NCI-H345 (cell line): ENCODE results near the gene SHLD2.
"Not testable (repeated sequence)": the region's sequence is repeated elsewhere in the genome, so short reads cannot be mapped to it uniquely, and the experiment has no call there.

Experiments used
- DNase-seq: peaks from one replicate; lab custom pipeline; 2025; lab: John Stamatoyannopoulos, UW

SHLD2 gene

DNA sequence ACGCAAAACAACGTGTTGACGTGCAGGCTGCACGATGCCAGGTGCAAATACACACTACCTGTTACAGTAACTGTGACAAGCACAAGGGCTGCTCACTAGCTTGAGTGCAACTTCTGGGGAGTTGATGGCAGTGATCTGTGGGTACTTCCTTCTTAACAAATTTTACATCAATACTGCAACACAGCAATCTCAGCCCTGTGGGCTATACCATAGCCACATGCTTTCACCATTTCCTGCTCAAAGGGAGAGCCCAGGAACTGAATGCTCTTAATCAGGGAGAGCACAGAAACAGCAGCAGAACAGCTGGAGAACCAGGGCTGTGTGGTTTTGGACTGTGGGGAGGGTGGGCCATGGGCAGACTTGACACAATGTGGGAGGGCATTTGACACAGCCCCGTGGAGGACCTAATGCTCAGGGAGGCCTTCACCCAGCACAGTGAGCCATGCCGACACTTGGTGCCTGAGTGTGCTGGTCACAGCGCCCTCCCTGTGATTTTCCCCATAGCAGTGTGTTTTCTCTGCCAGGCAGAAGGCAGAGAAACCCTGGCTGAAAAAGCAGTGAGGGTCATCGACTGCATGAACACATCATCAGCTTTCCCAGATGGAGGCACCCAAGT lies 118.3 kb downstream of the SHLD2 start:
- DNase-seq = not testable (repeated sequence)

DNA sequence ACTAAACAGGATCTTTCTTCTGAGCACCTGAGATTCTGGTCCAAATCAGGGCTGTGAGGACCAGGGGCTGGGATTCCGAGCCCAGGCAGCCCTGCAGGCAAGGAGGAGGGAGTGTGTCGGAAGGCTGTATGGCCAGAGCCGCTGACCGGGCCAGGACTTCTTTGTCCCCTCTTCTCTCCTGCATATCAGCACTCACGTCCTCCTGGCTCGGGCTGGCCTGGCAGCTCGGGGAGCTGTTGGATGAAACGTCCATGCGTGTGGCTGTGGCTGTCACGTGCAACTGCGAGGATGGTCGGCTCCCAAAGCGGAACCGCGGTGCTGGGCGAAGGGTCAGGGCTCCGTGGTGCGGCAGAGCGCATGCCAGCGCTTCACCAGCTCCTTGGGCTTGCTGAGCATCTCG lies 118.8 kb downstream of the SHLD2 start:
- not testable (repeated sequence) for DNase-seq

DNA sequence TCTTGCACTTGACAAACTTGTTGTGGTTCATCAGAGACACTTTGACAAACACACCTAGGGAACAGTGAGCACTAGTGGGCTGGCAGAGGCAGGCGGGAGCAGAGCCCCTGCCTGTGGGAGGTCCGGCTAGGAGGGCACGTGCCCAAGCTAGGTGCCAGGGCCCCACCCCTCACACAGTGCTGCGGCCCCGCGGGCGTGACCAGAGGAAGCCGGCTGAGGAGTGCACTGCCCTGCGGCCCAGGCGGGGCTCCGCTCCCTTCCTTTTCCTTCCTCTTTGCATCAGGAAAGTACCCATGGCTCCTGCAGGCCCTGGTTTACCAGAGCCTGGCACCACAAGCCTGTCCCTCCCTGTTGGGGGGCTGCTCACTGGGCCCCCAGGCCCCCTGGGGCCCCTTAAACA lies 121.1 kb downstream of the SHLD2 start:
- not testable (repeated sequence) for DNase-seq

DNA sequence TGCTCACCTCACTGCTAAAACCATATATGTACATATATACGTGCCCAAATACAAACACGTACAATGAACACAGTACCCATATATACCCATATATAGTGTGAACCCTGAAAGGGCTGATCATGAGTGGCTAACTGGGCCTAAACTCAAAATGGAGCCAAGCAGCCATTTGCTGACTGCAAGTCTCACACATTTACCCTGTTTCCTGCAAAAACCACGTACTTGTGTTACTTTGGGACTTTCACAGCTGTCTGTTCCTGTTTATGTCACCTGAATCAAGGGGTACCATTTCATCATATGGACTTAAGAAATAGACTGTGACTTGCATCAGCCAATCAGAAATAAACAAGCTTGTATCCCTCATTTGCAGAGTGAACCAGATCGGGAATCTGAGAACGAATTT lies 124.4 kb downstream of the SHLD2 start:
- not testable (repeated sequence) for DNase-seq

DNA sequence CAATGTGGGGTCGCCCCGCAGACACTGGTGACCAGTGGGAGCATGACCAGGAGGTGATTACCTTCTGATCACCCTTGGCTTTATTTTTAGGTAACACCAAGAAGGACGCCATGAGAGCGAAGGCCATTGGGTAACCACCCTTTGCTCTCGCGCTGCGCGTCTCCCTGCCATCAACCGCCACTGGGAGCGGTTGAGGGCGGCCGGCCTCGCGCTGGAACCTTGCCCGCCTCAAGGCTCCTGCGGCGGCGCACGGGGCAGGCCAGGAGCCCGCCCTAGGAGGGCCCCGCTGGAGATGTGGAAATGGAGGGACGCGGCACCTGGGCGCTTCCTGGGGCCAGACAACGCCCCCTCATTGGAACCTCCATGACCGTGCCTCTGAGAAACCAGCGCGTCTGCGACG lies 127.8 kb downstream of the SHLD2 start:
- DNase-seq = not testable (repeated sequence)

DNA sequence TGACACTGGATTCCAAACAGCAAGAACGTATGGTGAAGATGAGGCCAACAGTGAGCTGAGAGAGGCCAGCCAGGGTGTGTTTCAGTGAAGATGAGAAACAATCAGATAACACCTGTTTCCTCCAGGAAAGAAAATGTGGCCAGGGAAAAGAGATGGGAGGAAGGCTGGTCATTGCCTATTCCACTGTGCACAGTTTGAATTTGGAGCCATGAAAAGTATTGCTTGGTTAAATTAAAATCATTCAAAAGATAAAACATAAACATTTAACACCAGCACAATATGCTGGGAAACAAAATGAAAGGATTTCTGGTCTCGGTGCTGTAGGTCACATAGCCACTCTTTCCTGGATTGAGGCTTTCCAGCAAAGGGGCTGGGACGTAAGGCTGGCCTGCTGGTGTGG lies 130.1 kb downstream of the SHLD2 start, which contains the start of gene NUTM2A:
Gene NUTM2A, plus strand, starts transcription at position 301 of the 400 bp plus-strand sequence. CDS start 383 bp downstream, outside the sequence.
- not testable (repeated sequence) for DNase-seq

DNA sequence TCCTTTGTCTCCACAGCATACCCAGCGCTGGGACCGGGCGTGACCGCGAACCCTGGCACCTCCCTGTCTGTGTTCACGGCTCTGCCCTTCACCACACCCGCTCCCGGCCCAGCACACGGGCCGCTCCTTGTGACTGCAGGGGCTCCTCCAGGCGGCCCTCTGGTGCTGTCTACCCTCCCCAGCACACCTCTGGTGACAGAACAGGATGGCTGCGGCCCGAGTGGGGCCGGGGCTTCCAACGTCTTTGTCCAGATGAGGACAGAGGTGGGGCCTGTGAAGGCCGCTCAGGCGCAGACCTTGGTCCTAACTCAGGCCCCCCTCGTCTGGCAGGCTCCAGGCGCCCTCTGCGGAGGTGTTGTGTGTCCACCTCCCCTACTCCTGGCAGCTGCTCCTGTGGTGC lies 133.2 kb downstream of the SHLD2 start:
- DNase-seq = not testable (repeated sequence)

DNA sequence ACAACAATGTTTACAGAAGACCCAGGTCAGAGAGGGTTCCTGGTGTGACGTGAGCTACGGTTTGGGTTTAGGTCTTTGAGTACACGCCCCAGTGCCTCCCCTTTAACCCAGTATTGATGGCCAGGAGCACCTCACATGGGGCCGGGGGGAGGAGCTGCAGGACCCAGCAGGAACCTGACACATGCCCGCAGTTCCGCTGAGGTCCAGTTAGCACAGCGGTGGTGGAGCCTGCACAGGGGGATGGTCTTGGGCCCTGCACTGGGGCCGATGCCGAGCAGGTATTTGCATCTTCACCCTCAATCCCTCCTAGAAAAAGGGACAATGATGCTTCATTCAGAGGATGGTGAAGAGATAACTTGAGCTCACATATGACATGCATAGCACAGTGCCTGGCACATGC lies 134.2 kb downstream of the SHLD2 start:
- not testable (repeated sequence) for DNase-seq

DNA sequence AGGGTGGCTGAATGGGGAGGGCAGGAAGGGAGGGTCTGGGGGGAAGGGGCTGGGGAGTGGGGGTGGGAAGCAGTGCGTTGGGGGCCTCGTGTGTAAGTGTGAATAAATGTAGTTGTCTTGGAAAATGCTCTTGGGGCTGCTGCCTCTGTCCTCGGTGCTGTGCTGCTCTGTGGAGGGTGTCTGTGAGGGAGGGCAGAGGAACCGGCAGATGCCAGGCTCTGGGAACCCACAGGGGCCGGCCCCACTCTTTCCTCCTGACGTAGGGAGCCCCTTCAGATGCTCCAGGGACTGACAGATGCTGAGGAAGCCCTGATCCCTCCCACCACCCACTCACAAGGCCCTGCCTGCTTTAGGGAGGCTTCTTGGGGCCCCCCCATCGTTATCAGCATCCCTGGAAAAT lies 139.8 kb downstream of the SHLD2 start:
- DNase-seq = not testable (repeated sequence)

DNA sequence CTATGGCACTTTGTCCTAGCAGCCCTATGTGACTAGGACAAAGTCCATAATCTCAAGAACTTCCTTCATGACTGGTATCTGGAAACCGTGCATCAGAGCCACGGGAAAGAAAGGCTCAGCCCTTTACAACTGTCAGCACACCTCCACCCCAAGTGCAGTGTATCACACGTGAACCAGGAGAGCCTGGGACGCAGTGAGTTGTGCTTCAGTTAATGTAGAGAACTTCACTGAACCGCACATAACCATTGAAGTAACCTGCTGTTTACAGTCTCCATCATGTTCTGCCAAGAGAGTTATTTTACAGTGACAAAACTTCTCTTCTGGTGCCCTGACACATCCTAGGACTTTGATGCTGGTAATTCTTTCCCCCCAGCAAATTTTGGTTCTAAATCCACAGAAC lies 142.2 kb downstream of the SHLD2 start:
- DNase-seq = not testable (repeated sequence)

DNA sequence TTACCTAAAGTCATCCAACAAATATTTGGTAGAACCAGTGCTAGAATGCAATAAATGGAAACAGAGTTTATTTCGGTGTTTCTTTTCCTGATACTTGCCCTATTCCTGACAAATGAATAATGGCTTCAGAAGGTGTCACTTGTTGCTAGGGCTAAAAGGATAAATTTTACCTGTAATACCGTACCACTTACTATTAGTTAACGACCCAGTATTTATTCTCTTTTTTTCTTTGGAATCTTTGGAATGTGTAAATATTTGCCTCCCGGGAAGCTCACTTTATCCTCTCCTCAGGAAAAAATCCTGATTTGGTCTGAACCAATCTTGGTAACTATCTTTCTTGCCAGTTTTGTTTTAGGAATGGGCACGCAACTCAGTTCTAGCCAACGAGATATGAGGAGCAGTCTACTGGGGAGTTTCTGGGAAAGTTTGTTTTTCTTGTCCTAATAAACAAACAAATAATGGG lies 144.4 kb downstream of the SHLD2 start:
- not testable (repeated sequence) for DNase-seq
